MM.1S (cell line): ENCODE measurements around the gene FBN2.

Experiments used
- DNase-seq: peaks from one replicate; pipeline ENCODE4 v3.0.0-alpha.2; 2015
- H2AFZ ChIP-seq: fragments of 300-600 bp; sonication (generic); 2 replicates; pipeline ENCODE4 v1.6.0; 2016; ENCODE audit warnings: antibody characterized with exemption, low read length
- H3F3A ChIP-seq: fragments of 300-600 bp; sonication (generic); 2 replicates; pipeline ENCODE4 v1.6.1; 2016; ENCODE audit warnings: mild to moderate bottlenecking, antibody characterized with exemption, low read length, moderate library complexity, mixed read lengths; ENCODE audit not compliant: insufficient read depth
- H3K27ac ChIP-seq: fragments of 300-600 bp; sonication (generic); 2 replicates; pipeline ENCODE4 v1.5.1; 2016; ENCODE audit warnings: mild to moderate bottlenecking, low read length
- H3K27me3 ChIP-seq: fragments of 300-600 bp; sonication (generic); replicated peaks from 2 replicates; pipeline ENCODE4 v1.6.0; 2016; ENCODE audit warnings: low read length; ENCODE audit not compliant: insufficient read depth
- H3K36me3 ChIP-seq: fragments of 300-600 bp; sonication (generic); replicated peaks from 2 replicates; pipeline ENCODE4 v1.6.1; 2016; ENCODE audit warnings: mild to moderate bottlenecking, low read length, mixed read lengths; ENCODE audit not compliant: insufficient read depth
- H3K4me1 ChIP-seq: fragments of 300-600 bp; sonication (generic); 2 replicates; pipeline ENCODE4 v1.6.1; 2016; ENCODE audit warnings: low read length, mixed read lengths
- H3K4me2 ChIP-seq: fragments of 300-600 bp; sonication (generic); 2 replicates; pipeline ENCODE4 v1.6.0; 2016; ENCODE audit warnings: low read depth, low read length
- H3K4me3 ChIP-seq: fragments of 300-600 bp; sonication (generic); 2 replicates; pipeline ENCODE4 v1.5.1; 2016; ENCODE audit warnings: low read length, mixed read lengths
- H3K79me2 ChIP-seq: fragments of 300-600 bp; sonication (generic); 2 replicates; pipeline ENCODE4 v1.6.1; 2016; ENCODE audit warnings: mixed run types, low read length, mixed read lengths
- H3K9ac ChIP-seq: fragments of 300-600 bp; sonication (generic); 2 replicates; pipeline ENCODE4 v1.6.1; 2016; ENCODE audit warnings: low read length, mixed read lengths
- H3K9me2 ChIP-seq: fragments of 300-600 bp; sonication (generic); replicated peaks from 2 replicates; pipeline ENCODE4 v1.6.1; 2016; ENCODE audit warnings: mild to moderate bottlenecking, low read length, mixed read lengths; ENCODE audit not compliant: insufficient read depth
- H3K9me3 ChIP-seq: fragments of 300-600 bp; sonication (generic); replicated peaks from 2 replicates; pipeline ENCODE4 v1.6.1; 2016; ENCODE audit warnings: mild to moderate bottlenecking, low read length, mixed read lengths; ENCODE audit not compliant: insufficient read depth
- H4K20me1 ChIP-seq: fragments of 300-600 bp; sonication (generic); 2 replicates; pipeline ENCODE4 v1.6.1; 2016; ENCODE audit warnings: mild to moderate bottlenecking, low read length, moderate library complexity, mixed read lengths; ENCODE audit not compliant: insufficient read depth
- EZH2 ChIP-seq: fragments of 300-600 bp; sonication (generic); optimal IDR thresholded peaks from 2 replicates; pipeline ENCODE3; 2017; ENCODE audit warnings: low read depth, mild to moderate bottlenecking, antibody characterized with exemption, low read length, mixed read lengths
- EZH2phosphoT487 ChIP-seq: fragments of 300-600 bp; sonication (generic); IDR thresholded peaks from 2 replicates; pipeline ENCODE4 v1.6.1; 2018; ENCODE audit warnings: antibody characterized with exemption, low read length
- TF ChIP-seq, protein P1 (sequence below): fragments of 300-600 bp; sonication (generic); IDR thresholded peaks from 2 replicates; pipeline ENCODE4 v1.5.1; 2016; ENCODE audit warnings: antibody characterized with exemption, low read length, mixed read lengths

FBN2 gene

DNA sequence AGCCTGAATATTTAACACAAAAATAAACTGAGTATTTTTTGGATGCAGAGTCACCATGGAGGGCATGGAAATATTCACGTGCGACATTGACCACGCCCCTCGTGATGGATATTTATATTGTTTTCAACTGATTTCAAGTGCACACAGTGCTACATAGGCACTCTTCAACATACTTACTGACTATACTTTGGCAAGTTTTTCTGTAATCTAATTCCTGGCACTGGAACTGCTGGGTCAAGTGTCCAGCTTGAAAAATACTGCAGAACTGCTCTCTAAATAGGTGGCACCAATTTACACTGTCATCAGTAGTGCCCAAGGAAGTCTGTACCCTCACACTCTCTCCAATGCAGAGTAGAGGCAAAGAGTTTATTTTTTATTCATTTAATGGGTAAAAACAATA is 65.1 kb downstream of the FBN2 start:
- no peak overlapping the region for H2AFZ ChIP-seq
- no peak overlapping the region for H3K9ac ChIP-seq
- TF ChIP-seq, protein P1, sequence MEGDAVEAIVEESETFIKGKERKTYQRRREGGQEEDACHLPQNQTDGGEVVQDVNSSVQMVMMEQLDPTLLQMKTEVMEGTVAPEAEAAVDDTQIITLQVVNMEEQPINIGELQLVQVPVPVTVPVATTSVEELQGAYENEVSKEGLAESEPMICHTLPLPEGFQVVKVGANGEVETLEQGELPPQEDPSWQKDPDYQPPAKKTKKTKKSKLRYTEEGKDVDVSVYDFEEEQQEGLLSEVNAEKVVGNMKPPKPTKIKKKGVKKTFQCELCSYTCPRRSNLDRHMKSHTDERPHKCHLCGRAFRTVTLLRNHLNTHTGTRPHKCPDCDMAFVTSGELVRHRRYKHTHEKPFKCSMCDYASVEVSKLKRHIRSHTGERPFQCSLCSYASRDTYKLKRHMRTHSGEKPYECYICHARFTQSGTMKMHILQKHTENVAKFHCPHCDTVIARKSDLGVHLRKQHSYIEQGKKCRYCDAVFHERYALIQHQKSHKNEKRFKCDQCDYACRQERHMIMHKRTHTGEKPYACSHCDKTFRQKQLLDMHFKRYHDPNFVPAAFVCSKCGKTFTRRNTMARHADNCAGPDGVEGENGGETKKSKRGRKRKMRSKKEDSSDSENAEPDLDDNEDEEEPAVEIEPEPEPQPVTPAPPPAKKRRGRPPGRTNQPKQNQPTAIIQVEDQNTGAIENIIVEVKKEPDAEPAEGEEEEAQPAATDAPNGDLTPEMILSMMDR, result no peak
- TF ChIP-seq EZH2, result no peak
- no peak for TF ChIP-seq EZH2phosphoT487
- DNase-seq, result no peak
- H3K4me2 ChIP-seq, result no peak overlapping the region
- H3K36me3 ChIP-seq, result no peaks in the 10 kb centered on the region
- no peaks in the 10 kb centered on the region for H3K9me3 ChIP-seq
- H3F3A ChIP-seq, result no peaks in the 10 kb centered on the region
- H3K4me3 ChIP-seq, result no peak overlapping the region
- H3K27ac ChIP-seq, result no peak overlapping the region
- no peaks in the 10 kb centered on the region for H3K4me1 ChIP-seq
- no peaks in the 10 kb centered on the region for H3K9me2 ChIP-seq
- H3K79me2 ChIP-seq, result no peaks in the 10 kb centered on the region
- H3K27me3 ChIP-seq, result no peaks in the 10 kb centered on the region
- no peaks in the 10 kb centered on the region for H4K20me1 ChIP-seq

DNA sequence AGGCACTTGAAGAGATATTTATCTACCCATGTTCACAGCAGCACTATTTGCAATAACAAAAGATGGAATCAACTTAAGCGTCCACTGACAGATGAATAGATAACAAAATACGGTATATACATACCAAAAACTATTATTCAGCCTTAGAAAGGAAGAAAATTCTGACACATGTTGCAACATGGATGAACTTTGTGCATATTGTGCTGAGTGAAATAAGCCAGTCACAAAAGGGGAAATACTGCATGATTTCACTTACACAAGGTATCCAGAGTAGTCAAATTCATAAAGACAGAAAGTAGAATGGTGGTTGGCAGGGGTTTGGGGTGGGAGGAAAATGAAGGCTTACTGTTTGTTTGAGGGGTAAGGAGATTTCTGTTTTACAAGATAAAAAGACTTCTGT is 66.0 kb downstream of the FBN2 start:
- H3K79me2 ChIP-seq, result no peaks in the 10 kb centered on the region
- no peaks in the 10 kb centered on the region for H3K27me3 ChIP-seq
- H3K9me3 ChIP-seq, result no peaks in the 10 kb centered on the region
- no peak overlapping the region for H3K27ac ChIP-seq
- no peak overlapping the region for H3K9ac ChIP-seq
- no peak overlapping the region for H3K4me3 ChIP-seq
- DNase-seq, result no peak
- TF ChIP-seq EZH2phosphoT487 (no peak), EZH2 (no peak)
- TF ChIP-seq, protein P1, result no peak
- H3K9me2 ChIP-seq, result no peaks in the 10 kb centered on the region
- no peaks in the 10 kb centered on the region for H4K20me1 ChIP-seq
- H2AFZ ChIP-seq, result no peak overlapping the region
- H3K4me2 ChIP-seq, result no peak overlapping the region
- H3K4me1 ChIP-seq, result no peaks in the 10 kb centered on the region
- H3K36me3 ChIP-seq, result no peaks in the 10 kb centered on the region
- H3F3A ChIP-seq, result no peaks in the 10 kb centered on the region

DNA sequence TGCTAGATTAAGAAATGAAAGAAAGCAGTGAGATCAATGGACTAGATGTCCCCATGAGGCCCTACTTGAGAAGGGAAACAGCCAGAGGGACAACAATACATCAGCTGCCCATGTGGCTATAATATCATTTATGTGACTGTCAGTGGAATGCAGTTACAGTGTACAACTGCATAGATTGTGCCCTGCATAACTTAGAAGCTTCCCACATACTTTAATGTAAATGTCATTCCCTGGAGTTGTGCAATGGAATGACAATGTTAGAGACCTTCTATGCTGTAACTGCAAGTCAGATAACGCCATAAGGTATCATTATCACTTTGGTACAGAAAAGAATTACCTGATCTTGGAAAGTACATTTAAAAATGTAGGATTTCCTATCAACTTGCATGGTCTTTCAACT is 67.4 kb downstream of the FBN2 start:
- no peak for DNase-seq
- Histone ChIP-seq H3K4me3 (no peak overlapping the region), H4K20me1 (no peaks in the 10 kb centered on the region), H2AFZ (no peak overlapping the region), H3K27me3 (no peaks in the 10 kb centered on the region), H3K9ac (no peak overlapping the region), H3K36me3 (no peaks in the 10 kb centered on the region), H3K4me1 (no peaks in the 10 kb centered on the region), H3K9me2 (no peaks in the 10 kb centered on the region), H3K79me2 (no peaks in the 10 kb centered on the region), H3K9me3 (no peaks in the 10 kb centered on the region), H3F3A (no peaks in the 10 kb centered on the region), H3K27ac (no peak overlapping the region), H3K4me2 (no peak overlapping the region)
- no peak for TF ChIP-seq EZH2phosphoT487

DNA sequence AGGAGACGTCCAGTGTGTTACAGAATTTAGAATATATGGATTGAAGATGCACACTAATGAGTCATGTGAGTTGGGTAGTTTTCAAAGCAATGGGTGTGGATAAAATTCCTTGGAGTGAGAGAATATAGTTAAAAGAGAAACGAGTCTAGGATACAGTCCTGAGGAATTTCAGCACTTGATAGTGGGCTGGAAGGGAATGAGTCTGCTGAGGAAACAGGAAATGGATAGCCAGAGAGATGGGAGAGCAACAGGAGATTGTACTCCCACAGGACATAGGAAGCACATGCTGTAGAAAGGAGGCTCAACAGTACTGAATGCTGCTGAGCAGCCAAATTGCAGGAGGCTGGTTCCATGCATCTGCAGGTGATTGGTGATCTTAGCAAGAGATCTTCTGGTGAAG is 68.1 kb downstream of the FBN2 start:
- H3K9me2 ChIP-seq, result no peaks in the 10 kb centered on the region
- no peak overlapping the region for H3K4me2 ChIP-seq
- H3K9me3 ChIP-seq, result no peaks in the 10 kb centered on the region
- H3K79me2 ChIP-seq, result no peaks in the 10 kb centered on the region
- H3K4me1 ChIP-seq, result no peaks in the 10 kb centered on the region
- H2AFZ ChIP-seq, result no peak overlapping the region
- H3K9ac ChIP-seq, result no peak overlapping the region
- no peak overlapping the region for H3K4me3 ChIP-seq
- no peaks in the 10 kb centered on the region for H3K36me3 ChIP-seq
- H3K27ac ChIP-seq, result no peak overlapping the region
- H3F3A ChIP-seq, result no peaks in the 10 kb centered on the region
- no peaks in the 10 kb centered on the region for H4K20me1 ChIP-seq
- TF ChIP-seq EZH2, result no peak
- TF ChIP-seq, protein P1, result no peak
- TF ChIP-seq EZH2phosphoT487, result no peak
- no peak for DNase-seq
- H3K27me3 ChIP-seq, result no peaks in the 10 kb centered on the region
